HG03066 (cell line): ENCODE data around the gene RASSF10.

Experiments used
- ATAC-seq: cut with Tn5 transposase; IDR thresholded peaks from one replicate; pipeline ENCODE4 v1.9.1; 2021; ENCODE audit warnings: low read depth; ENCODE audit not compliant: unreplicated experiment

RASSF10 gene

GRCh38 chr11:12993626-12994025, 15.5 kb upstream of the RASSF10 start:
- ATAC-seq = no peak

- ATAC-seq = no peak
These were observed 14.6 kb upstream of the RASSF10 start for GRCh38 chr11:12994476-12994875.

GRCh38 chr11:12995188-12995587, 13.9 kb upstream of the RASSF10 start:
- no peak for ATAC-seq

- ATAC-seq = no peak
These were observed 13.3 kb upstream of the RASSF10 start for GRCh38 chr11:12995823-12996222.

GRCh38 chr11:12997168-12997567, 11.9 kb upstream of the RASSF10 start:
- ATAC-seq = no peak

GRCh38 chr11:12998336-12998735, 10.8 kb upstream of the RASSF10 start:
- ATAC-seq = no peak

GRCh38 chr11:12999597-12999996, 9.5 kb upstream of the RASSF10 start:
- no peak for ATAC-seq

GRCh38 chr11:13000116-13000515, 9.0 kb upstream of the RASSF10 start:
- no peak for ATAC-seq

GRCh38 chr11:13000721-13001120, 8.4 kb upstream of the RASSF10 start:
- no peak for ATAC-seq

- no peak for ATAC-seq
These were observed 5.2 kb upstream of the RASSF10 start for GRCh38 chr11:13003736-13004493.

- ATAC-seq = no peak
These were observed 1.7 kb upstream of the RASSF10 start for GRCh38 chr11:13007182-13008060.

- ATAC-seq = no peak
These were observed 1.1 kb upstream of the RASSF10 start for GRCh38 chr11:13008061-13008435.

GRCh38 chr11:13009476-13009920, 382 bp downstream of the RASSF10 start:
- ATAC-seq = no peak

GRCh38 chr11:13009921-13010748, 1.0 kb downstream of the RASSF10 start:
- no peak for ATAC-seq

GRCh38 chr11:13010749-13011465, 1.8 kb downstream of the RASSF10 start:
- no peak for ATAC-seq

GRCh38 chr11:13011466-13012055, 2.4 kb downstream of the RASSF10 start:
- ATAC-seq = no peak

- no peak for ATAC-seq
These were observed 3.0 kb downstream of the RASSF10 start for GRCh38 chr11:13012056-13012661.

- no peak for ATAC-seq
These were observed 4.0 kb downstream of the RASSF10 start for GRCh38 chr11:13013054-13013488.

- no peak for ATAC-seq
These were observed 6.6 kb downstream of the RASSF10 start for GRCh38 chr11:13015753-13016152.
